HG03469 (cell line): Measurements from ENCODE around the gene MPL.

Experiments used
- ATAC-seq: cut with Tn5 transposase; IDR thresholded peaks from one replicate; pipeline ENCODE4 v1.9.1; 2021; ENCODE audit warnings: mild to moderate bottlenecking, moderate library complexity, moderate number of reproducible peaks; ENCODE audit not compliant: unreplicated experiment

MPL gene

DNA sequence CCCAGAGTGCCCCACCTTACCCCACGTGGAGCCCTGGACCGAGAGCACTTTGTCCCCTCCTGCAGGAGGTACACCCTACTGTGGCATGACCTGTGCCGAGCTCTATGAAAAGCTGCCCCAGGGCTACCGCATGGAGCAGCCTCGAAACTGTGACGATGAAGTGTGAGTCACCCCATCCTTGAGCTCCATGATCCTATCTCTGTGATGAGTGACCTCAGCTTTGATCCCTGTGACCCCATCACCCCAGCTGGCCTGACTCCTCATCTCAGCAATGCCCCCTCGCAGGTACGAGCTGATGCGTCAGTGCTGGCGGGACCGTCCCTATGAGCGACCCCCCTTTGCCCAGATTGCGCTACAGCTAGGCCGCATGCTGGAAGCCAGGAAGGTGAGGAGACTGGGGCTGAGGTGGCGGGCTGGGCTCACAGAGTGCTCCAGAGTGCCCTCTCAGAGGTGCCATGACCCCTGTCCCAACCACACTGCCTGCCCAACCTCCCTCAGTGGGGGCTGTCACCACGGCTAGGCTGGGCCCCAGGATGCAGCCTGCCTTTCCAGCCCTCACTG lies 16.2 kb upstream of the MPL start:
- no peak for ATAC-seq

DNA sequence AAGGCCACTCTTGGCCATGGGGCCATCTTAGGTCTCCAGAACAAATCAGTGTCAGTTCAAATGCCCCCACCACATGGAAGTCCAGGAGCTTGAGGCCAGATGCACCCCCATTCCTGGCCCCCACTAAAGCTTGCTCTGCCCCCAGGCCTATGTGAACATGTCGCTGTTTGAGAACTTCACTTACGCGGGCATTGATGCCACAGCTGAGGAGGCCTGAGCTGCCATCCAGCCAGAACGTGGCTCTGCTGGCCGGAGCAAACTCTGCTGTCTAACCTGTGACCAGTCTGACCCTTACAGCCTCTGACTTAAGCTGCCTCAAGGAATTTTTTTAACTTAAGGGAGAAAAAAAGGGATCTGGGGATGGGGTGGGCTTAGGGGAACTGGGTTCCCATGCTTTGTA lies 15.1 kb upstream of the MPL start:
- no peak for ATAC-seq

DNA sequence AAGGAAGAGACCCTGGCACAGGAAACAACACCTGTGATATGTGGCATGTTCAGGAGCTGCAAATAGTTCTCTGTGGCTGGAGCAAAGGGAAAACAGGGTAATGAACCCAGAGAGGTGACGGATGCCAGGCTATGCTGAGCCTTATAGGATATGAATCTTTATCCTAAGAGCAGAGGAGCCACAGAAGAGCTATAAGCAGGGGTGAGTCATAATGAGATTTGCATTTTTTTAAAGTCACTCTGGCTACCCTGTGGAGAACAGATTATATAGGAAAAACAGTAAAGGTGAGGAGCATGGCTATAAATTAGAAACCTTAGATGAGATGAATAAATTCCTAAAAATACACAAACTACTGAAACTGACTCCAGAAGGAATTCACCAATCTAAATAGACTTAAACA lies 12.8 kb upstream of the MPL start:
- no peak for ATAC-seq

DNA sequence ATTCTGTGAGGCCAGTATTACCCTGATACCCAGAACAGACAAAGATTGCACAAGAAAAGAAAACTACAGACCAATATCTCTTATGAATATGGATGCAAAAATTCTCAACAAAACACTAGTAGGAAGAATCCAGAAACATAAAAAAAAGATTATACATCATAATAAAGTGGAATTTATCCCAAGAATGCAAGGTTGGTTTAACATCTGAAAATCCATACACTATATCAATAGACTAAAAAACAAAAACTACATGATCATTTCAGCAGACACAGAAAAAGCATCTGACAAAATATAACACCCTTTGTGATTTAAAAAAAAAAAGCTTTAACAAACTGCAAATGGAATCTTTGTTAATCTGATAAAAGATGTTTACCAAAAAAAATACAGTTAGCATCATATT lies 12.2 kb upstream of the MPL start:
- no peak for ATAC-seq

DNA sequence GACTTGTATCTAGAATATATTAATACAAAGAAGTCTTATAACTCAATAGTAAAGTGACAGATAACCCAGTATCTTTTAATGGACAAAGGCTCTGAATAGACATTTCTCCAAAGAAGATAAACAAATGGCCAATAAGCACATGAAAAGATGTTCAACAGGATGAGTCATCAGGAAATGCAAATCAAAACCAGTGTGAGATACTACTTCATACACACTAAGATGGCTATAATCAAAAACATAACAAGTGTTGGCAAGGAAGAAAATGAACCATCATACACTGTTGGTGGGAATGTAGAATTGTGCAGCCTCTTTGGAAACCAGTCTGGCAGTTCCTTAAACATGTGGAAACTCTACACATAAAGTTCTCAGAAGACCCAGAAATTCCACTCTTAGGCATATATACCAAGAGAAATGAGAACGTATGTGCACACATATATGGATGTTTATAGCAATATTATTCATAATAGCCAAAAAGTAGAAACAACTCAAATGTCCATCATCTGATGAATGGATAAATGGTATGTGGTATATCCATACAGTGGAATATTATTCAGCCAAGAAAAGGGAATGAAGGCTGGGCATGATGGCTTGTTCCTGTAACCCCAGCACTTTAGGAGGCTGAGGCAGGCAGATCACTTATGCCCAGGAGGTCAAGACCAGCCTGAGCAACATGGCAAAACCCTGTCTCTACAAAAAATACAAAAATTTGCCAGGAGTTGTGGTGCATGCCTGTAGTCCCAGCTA lies 9.9 kb upstream of the MPL start:
- ATAC-seq = no peak

DNA sequence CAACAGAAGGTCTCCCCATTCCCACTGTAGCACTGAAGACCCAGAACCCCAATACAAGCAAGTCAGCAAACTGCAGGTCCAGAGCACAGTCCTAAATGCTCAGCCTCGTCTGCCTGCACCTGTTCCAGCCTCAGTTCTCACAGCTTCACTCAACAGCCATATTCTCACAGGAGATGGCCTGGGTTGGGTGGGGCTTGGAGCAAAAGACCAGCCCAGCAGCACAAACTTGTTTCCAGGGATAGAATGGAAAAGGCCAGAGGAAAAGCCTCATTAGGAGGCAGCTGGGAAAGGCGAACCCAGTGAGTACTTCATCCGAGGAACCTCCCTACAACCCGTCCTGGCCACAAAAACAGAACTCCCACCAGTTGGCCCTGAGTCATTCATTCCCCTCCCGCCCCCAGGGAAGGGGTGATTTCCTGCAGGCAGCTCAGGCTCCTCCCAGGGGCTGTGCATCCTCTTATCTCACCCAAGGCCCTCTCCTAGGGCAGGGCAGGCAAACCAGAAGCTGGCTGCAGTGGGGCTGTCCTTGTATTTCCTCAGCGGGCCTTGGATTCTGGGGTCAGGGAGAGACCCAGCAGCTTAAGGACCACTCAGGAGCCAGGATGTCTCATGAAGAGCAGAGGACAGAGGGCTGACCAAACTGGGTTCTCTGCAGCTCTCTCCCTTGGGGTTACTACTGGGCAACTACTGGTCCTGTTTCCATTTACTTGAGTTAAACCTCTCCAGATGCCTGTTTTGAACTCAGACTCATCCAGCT lies 7.4 kb upstream of the MPL start:
- ATAC-seq = no peak

DNA sequence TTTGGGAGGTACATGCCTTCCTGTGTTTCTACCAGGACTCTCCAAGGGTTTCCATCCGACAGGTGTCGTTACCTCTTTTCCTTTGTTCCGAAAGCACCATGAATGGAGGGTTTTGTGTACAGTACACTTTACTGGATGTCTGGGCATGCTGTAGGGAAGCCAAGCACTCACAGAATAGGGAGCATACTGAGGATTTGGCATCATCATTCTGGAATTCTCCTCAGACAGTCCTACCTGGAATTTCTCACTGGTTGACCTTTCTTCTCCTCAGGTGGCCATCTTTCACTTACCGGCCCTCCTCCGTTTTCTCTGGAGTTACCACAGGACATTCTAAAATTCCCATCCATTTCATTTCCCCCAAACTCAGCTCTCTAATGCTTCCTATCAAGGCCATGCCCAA lies 5.9 kb upstream of the MPL start:
- ATAC-seq = no peak

DNA sequence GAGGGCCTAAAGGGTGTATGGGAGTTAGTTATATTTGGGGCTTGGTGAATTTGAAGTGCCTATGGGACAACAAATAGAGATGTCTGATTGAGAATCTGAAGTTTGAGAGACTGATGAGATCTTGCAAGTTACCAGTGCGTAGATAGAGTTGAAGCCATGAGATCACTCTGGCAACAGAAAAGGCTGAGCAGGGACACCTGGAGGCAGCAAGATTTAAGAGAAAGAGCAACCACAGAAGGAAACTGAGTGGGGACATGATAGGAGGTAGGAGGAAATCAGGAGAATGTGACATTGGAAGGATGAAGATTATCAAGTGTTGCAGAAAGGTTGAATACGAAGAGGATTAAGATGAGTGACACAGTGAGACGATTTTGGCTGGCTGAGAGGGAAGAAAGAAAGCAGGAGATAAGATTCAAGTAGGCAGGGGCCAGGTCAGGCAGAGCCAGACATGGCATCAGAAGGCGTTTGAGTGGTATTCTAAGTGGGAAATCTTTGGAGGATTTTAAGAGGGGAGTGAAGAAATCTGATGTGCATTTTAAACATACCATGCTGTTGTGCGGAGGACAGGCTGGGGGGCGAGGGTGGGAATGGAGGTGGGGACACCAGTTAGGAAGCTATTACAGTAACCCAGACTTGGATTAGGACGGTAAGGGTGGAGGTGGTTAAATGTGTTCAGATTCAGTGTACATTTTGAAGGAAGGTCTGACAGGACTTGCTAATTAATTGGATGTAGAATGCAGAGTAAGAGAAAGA lies 3.0 kb upstream of the MPL start:
- no peak for ATAC-seq

DNA sequence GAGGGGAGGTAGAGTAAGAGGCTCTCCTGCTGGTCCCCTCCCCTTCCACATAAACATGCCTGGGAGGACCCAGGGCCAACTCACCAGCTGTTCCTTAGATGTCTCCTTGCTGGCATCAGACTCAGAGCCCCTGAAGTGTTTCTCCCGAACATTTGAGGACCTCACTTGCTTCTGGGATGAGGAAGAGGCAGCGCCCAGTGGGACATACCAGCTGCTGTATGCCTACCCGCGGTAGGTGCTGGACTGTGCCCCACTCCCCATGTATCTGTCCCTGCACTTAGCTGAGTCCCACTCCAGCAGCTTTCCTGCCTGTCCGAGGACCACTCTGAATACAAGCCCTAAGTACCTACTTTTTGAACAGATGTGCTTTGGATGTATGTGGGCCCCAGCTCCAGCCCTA lies 383 bp downstream of the MPL start:
- no peak for ATAC-seq

DNA sequence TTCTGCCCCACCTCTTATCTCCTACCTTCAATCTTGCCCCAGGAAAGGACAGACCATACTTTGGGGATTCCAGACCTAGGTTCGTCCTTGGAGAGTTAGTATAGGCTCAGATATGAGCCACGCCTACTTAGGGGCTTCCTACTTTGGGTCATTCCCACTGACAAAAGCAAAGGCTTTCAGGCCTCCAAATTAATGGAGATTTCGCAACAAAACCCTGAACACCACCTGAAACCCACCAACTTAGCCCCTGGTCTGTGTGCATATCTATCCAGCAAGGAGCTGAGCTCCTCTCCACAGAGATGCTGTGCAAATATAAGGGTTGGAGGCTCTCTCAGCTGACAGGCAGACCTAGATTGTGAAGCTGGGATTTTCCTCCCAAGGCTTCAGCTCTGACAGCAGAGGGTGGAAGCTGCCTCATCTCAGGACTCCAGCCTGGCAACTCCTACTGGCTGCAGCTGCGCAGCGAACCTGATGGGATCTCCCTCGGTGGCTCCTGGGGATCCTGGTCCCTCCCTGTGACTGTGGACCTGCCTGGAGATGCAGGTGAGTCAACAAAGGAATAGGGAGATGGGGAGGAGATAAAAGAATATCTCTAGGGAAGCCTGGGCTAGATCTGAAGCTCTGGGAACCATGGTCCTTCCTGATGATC lies 2.1 kb downstream of the MPL start:
- no peak for ATAC-seq

DNA sequence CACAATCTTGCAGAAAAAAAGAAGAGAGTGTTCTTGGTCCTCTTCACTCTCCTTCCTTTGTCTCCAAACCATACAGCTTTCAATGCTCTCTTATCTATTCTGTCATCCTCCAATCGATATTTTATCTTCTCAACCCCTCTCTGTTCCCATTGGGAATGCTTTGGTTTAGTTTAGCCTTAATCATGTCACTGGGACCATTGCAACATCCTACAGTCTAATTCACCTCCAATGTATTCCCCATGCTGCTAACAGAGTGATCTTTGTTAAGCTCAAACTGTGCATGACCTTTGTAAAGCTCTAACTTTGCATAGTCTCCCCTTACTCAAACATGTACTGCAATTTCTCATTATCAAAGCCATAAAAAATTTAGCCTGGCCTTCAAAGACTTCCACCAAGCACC lies 2.9 kb downstream of the MPL start:
- no peak for ATAC-seq

DNA sequence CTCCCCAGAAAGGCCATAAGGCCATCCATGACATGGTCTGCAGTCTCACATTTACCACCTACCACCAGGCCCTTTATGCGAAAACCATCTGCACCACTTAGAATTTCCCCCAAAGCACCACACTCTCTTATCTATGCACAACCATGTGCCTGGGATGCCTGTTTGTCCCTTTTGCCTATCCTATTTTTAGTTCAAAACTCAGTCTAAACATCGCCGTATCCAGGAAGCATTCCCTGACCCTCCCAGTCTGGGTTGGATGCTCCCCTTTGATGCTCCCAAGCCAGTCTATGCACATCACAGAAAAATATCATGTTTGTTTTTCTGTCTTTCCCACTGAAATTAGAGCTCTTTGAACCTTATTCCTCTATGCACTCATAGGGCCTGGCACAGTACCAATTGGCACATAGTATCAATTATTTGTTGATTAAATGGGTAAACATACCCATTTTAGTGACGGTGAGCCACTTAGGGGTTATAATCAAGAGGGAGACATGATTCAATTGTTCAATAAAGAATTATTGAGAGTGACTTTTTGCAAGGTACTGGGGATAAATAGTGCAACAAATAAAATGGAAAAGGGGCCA lies 6.7 kb downstream of the MPL start:
- no peak for ATAC-seq

DNA sequence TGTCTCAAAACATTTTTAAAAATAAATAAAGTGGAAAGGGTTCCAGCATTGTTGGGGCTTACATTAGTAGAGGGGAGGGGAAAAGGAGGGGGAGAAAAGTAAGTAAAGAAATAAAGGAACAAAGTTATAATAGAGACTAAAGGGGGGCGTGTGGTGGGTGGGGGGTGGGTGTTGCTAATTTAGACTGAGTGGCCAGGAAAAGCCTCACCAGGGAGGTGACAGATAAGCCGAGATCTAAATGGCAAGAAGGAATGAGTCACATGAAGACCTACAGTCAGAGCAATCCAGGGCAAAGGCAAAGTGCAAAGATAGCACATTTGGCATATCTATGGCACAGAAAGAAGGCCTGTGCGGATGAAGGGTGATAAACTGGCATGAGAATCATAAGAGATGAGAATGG lies 7.5 kb downstream of the MPL start:
- ATAC-seq = no peak

DNA sequence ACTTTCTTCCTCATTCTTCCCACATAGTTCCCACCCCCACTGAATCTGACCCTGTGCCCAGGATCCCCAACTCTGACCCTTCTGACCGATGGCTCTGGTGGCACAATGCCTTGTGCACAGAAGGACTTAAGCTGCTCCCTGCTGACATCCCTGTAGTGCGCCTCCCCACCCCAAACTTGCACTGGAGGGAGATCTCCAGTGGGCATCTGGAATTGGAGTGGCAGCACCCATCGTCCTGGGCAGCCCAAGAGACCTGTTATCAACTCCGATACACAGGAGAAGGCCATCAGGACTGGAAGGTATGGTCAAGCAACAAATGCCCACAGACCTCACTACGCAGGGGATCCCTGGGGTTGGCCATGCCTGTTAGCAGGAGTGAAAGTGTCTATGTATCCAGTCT lies 9.0 kb downstream of the MPL start:
- no peak for ATAC-seq

DNA sequence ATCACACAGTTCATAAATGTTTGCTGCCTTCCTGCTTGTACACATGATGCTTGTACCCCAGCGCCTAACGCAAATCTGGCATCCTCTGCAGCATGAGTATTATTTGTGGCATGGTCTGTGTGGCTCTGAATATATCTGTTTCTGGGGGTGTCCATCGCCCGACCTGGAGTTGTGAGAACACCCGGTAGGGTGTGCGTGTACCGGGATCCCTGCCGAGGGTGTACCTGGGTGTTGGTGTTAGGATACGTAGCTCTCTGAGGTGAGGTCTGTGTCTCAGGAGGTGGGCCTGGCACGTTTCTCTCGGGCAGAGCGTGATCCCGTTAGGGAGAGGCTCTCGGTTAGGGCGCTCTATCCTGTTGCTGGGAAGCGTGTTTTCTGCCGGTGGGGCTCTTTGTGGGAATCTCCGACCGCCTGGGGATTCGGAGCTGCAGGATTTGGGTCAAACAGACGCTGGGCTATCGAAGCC lies 10.8 kb downstream of the MPL start:
- no peak for ATAC-seq

DNA sequence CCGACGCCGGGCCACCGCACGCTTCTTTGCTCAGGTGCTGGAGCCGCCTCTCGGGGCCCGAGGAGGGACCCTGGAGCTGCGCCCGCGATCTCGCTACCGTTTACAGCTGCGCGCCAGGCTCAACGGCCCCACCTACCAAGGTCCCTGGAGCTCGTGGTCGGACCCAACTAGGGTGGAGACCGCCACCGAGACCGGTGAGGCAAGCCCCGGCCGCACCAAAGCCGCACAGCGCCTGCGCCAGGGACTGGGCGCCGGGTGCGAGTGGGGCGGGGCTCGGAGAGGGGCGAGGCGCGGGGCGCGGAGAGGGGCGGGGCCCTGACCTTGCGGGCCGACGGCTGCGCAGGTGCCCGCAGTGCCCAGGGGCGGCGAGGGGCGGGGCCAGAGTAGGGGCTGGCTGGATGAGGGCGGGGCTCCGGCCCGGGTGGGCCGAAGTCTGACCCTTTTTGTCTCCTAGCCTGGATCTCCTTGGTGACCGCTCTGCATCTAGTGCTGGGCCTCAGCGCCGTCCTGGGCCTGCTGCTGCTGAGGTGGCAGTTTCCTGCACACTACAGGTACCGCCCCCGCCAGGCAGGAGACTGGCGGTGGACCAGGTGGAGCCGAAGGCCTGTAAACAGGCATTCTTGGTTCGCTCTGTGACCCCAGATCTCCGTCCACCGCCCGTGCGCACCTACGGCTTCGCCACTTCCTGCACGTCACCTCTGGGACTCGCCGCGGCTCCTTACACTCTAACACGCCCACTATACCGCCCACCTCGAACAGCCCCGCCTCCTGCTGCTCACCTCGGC lies 11.4 kb downstream of the MPL start:
- no peak for ATAC-seq

DNA sequence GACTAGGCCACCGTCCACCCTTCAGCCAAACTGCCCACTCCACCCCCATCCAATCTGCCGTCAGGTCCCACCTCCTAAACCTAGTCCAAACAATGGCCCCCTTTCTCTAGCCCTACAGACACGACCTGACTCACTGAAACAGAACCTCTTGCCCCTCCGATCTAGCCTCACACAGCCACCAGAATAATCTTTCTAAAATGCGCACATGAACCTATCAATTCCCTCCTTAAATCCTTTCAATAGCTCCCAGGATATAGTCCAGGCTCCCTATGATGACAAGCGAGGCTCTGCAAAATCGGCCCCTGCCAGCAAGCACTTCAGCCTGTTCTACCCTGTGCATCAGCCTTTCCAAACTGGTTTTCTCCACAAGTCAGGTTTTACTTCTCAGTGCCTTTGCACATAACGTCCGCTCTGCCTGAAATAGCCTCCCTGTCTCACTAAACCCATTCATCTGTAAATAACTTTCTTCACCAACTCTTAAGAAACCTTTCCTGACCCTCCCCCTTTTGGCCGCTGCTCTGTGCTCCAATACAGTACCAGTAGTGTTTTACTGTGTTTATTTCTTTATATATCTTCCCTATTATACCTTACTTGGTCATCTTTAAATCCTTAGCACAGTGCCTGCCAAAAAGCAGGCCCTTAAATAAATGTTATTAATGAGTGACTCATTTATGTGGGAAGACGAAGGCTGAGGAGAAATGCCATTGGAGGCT lies 12.1 kb downstream of the MPL start:
- ATAC-seq = no peak

DNA sequence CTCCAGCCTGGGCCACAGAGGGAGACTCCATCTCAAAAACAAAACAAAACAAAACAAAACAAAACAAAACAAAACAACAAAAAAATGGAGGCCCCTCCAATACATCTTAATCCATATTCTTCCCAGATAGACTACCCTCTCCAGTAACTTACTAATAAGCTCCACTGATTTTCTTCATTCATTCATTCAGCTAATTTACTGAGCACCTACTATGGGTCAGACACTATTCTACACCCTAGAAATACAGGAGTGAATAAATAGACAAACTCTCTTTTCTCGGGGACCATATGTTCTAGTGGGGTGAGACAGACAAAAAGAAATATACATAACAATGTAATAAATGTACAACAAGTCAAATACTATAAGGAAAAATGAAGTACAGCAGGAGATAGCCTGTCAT lies 13.4 kb downstream of the MPL start:
- ATAC-seq = no peak
